CD4-positive, alpha-beta memory T cell (primary cell): ENCODE measurements around the gene DEAF1. TPM values are rescaled to one million over a fixed set of nuclear protein-coding genes. Genes with fewer than 3 reads are reported as not detected.
A peak's percentile ranks its signal among the peaks of the same experiment; 100 is the strongest.
"Not testable (repeated sequence)": the region's sequence is repeated elsewhere in the genome, so short reads cannot be mapped to it uniquely, and the experiment has no call there.

ENCODE experiments used
- CTCF ChIA-PET: fragments of 350-600 bp; sonication (Branson Sonifier 250); formaldehyde crosslinking; loops from one replicate; lab custom pipeline; 2021; ENCODE audit warnings: inconsistent platforms; ENCODE audit not compliant: partially characterized antibody; lab: Charles Lee
- POLR2A ChIA-PET: fragments of 350-600 bp; sonication (Branson Sonifier 250); formaldehyde crosslinking; loops from one replicate; lab custom pipeline; 2021; ENCODE audit not compliant: partially characterized antibody; lab: Charles Lee
- DNase-seq, 5 donors: peaks; one replicate each; pipeline versions ENCODE4 v3.0.0 to v3.0.0-alpha.2; 2020 to 2022; ENCODE audit warnings: mixed read lengths in 1 of 5
- H3K27ac ChIP-seq: one replicate; pipeline ENCODE4 v1.7.0; 2013; ENCODE audit warnings: low read depth, low read length
- H3K27me3 ChIP-seq: 2 replicates; pipeline ENCODE4 v1.7.0; 2013; ENCODE audit warnings: mild to moderate bottlenecking, low read length, moderate library complexity; ENCODE audit not compliant: insufficient read depth
- H3K36me3 ChIP-seq: 2 replicates; pipeline ENCODE4 v1.7.0; 2013; ENCODE audit warnings: mild to moderate bottlenecking, low read length, moderate library complexity; ENCODE audit not compliant: insufficient read depth
- H3K4me1 ChIP-seq: 2 replicates; pipeline ENCODE4 v1.7.0; 2013; ENCODE audit warnings: mild to moderate bottlenecking, low read length, moderate library complexity; ENCODE audit not compliant: insufficient read depth
- H3K4me3 ChIP-seq, 2 donors: one replicate each; pipeline ENCODE4 v1.7.0; 2013; ENCODE audit warnings: low read length in 2 of 2, mild to moderate bottlenecking in 1 of 2
- H3K9me3 ChIP-seq, 2 donors: one replicate each; pipeline ENCODE4 v1.7.0; 2013; ENCODE audit warnings: low read length in 2 of 2, control low read depth in 1 of 2; ENCODE audit not compliant: control insufficient read depth in 1 of 2
- H3K27ac Mint-ChIP-seq, 7 donors: one replicate each; pipeline ENCODE4 v1.8.0; 2020 to 2021; ENCODE audit warnings: mixed read lengths in 7 of 7, mild to moderate bottlenecking in 6 of 7, inconsistent platforms in 3 of 7, moderate library complexity in 3 of 7
- H3K27me3 Mint-ChIP-seq, 2 donors: one replicate each; pipeline ENCODE4 v1.8.0; 2020 to 2021; ENCODE audit warnings: mixed read lengths in 2 of 2
- H3K36me3 Mint-ChIP-seq, 2 donors: one replicate each; pipeline ENCODE4 v1.8.0; 2020 to 2021; ENCODE audit warnings: mixed read lengths in 2 of 2, inconsistent platforms in 1 of 2, mild to moderate bottlenecking in 1 of 2
- H3K4me1 Mint-ChIP-seq, 4 donors: one replicate each; pipeline ENCODE4 v1.8.0; 2020 to 2021; ENCODE audit warnings: mixed read lengths in 4 of 4, mild to moderate bottlenecking in 1 of 4
- H3K4me3 Mint-ChIP-seq, 8 donors: one replicate each; pipeline ENCODE4 v1.8.0; 2020 to 2021; ENCODE audit warnings: mixed read lengths in 8 of 8, mild to moderate bottlenecking in 7 of 8, moderate library complexity in 6 of 8, inconsistent platforms in 3 of 8
- H3K9me3 Mint-ChIP-seq, 8 donors: one replicate each; pipeline ENCODE4 v1.8.0; 2020 to 2021; ENCODE audit warnings: mixed read lengths in 8 of 8, mild to moderate bottlenecking in 5 of 8, inconsistent platforms in 3 of 8, moderate library complexity in 1 of 8
- intact Hi-C: fragments of 100-400 bp; cut with micrococcal nuclease; formaldehyde crosslinking; loops from one replicate; pipeline ENCODE4 v1.15.1; 2023
- polyA plus RNA-seq, 2 donors: library from polyadenylated mRNA; unstranded; fragments of 300-500 nt; fragmentation: Illumina TruSeq; gene quantifications; one replicate each; pipeline ENCODE4 v1.2.3, GENCODE V29; 2021
- total RNA-seq, 2 experiments: library from RNA; stranded (reverse); gene quantifications; one replicate each; pipeline ENCODE4 v1.2.3, GENCODE V29; 2021

The DEAF1 gene
- total RNA-seq (10 to 100 TPM; 41.3 to 44.3 TPM), polyA plus RNA-seq (10 to 100 TPM; 34.5 to 50.8 TPM)

- H3K4me3 Mint-ChIP-seq: peak within 1 kb of the TSS; percentile 87 to 90 (median 88)
- intact Hi-C loops: loop anchor here (1.0 to 5.0 kb wide), 6 partner anchors 79 to 693 kb away; partner anchors contain the start of genes BRSK2, IRF7, LRRC56 and RNH1
- H3K4me1 Mint-ChIP-seq: peaks cover 33 to 59% (median 48%) of the 10 kb centered on the region in 4 donors
- Histone ChIP-seq H3K4me1 (peaks cover 61% of the 10 kb centered on the region), H3K36me3 (peaks cover 2% of the 10 kb centered on the region), H3K27me3 (no peaks in the 10 kb centered on the region), H3K4me3 (peak within 1 kb of the TSS; percentile 69 to 82), H3K9me3 (no peaks in the 10 kb centered on the region), H3K27ac (peak within 1 kb of the TSS; percentile 98)
- POLR2A ChIA-PET: interaction anchor here (0.7 to 6.6 kb wide), 20 partner anchors 11 to 487 kb away, joined by 3 to 109 read pairs (median 5); partner anchors contain the start of genes ANO9, BET1L, EPS8L2 and IRF7
- H3K9me3 Mint-ChIP-seq: no peaks in the 10 kb centered on the region
- CTCF ChIA-PET: interaction anchor here (1.0 to 5.4 kb wide), 7 partner anchors 14 to 140 kb away, joined by 3 to 50 read pairs (median 5); partner anchors contain the start of gene LMNTD2
- peaks cover 0 to 12% of the 10 kb centered on the region in 2 donors for H3K36me3 Mint-ChIP-seq
- H3K27ac Mint-ChIP-seq: peak within 1 kb of the TSS; percentile 91 to 99 (median 95)
- DNase-seq: peak; percentile 98 to 100 (median 100)
- no peaks in the 10 kb centered on the region for H3K27me3 Mint-ChIP-seq
Observed at GRCh38 chr11:694563-695287, at the start of gene DEAF1. Gene DEAF1 (minus strand): TSS chr11:695222. CDS start chr11:695047, 175 bp downstream.

GRCh38 chr11:742571-743201, 47.7 kb upstream of the DEAF1 start:
- H3K27ac Mint-ChIP-seq: no peak overlapping the region
- POLR2A ChIA-PET: interaction anchor here (0.6 kb wide), 2 partner anchors 17 to 292 kb away, joined by 3 read pairs; no protein-coding TSS in a partner anchor
- CTCF ChIA-PET: interaction anchor here (1.3 to 1.6 kb wide), 2 partner anchors 14 to 188 kb away, joined by 3 to 4 read pairs; no protein-coding TSS in a partner anchor

GRCh38 chr11:742156-742546, 47.1 kb upstream of the DEAF1 start:
- no peak for DNase-seq
- Mint-ChIP-seq H3K27me3 (no peaks in the 10 kb centered on the region), H3K36me3 (no peaks in the 10 kb centered on the region), H3K9me3 (no peaks in the 10 kb centered on the region), H3K27ac (no peak overlapping the region), H3K4me1 (peaks cover 15 to 16% (median 15%) of the 10 kb centered on the region in 4 donors), H3K4me3 (no peak overlapping the region)
- no peak overlapping the region for H3K4me3 ChIP-seq
- no peaks in the 10 kb centered on the region for H3K27me3 ChIP-seq
- peaks cover 18% of the 10 kb centered on the region for H3K4me1 ChIP-seq
- intact Hi-C loops: no loop called here
- ChIA-PET POLR2A (interaction anchor here (0.6 kb wide), 1 partner anchor 292 kb away, joined by 3 read pairs; no protein-coding TSS in a partner anchor), CTCF (interaction anchor here (1.3 to 1.6 kb wide), 3 partner anchors 14 to 188 kb away, joined by 3 to 4 read pairs (median 4); no protein-coding TSS in a partner anchor)
- no peaks in the 10 kb centered on the region for H3K9me3 ChIP-seq
- H3K36me3 ChIP-seq: no peaks in the 10 kb centered on the region
- no peak overlapping the region for H3K27ac ChIP-seq

More at GRCh38 chr11:742571-743201, 47.7 kb upstream of the DEAF1 start:
- Histone ChIP-seq H3K9me3 (no peaks in the 10 kb centered on the region), H3K27ac (no peak overlapping the region), H3K27me3 (no peaks in the 10 kb centered on the region), H3K4me3 (no peak overlapping the region), H3K4me1 (peaks cover 13% of the 10 kb centered on the region), H3K36me3 (no peaks in the 10 kb centered on the region)
- intact Hi-C loops: no loop called here
- H3K4me1 Mint-ChIP-seq: peaks cover 10 to 11% (median 10%) of the 10 kb centered on the region in 4 donors
- H3K36me3 Mint-ChIP-seq: no peaks in the 10 kb centered on the region
- H3K4me3 Mint-ChIP-seq: no peak overlapping the region
- no peak for DNase-seq
- no peaks in the 10 kb centered on the region for H3K27me3 Mint-ChIP-seq
- no peaks in the 10 kb centered on the region for H3K9me3 Mint-ChIP-seq

GRCh38 chr11:737899-738298, 42.9 kb upstream of the DEAF1 start:
- ChIA-PET CTCF (interaction anchor here (1.1 to 1.4 kb wide), 2 partner anchors 11 to 12 kb away, joined by 3 to 5 read pairs; no protein-coding TSS in a partner anchor), POLR2A (interaction anchor here (0.9 to 1.5 kb wide), 6 partner anchors 9 to 123 kb away, joined by 3 to 13 read pairs (median 4); partner anchors contain the start of genes DEAF1, TALDO1 and TMEM80)
- H3K36me3 Mint-ChIP-seq, H3K9me3 Mint-ChIP-seq, H3K36me3 ChIP-seq, H3K27ac ChIP-seq, H3K27me3 ChIP-seq, DNase-seq, H3K9me3 ChIP-seq, H3K4me3 ChIP-seq, H3K27me3 Mint-ChIP-seq, intact Hi-C loops: not testable (repeated sequence)
- Mint-ChIP-seq H3K4me1 (peaks cover 11 to 17% (median 15%) of the 10 kb centered on the region in 4 donors), H3K27ac (peak overlapping the region in 3 of 7 donors; percentile 70 to 85 (median 77)), H3K4me3 (peak overlapping the region in 7 of 8 donors; percentile 32 to 82 (median 76))
- peaks cover 13% of the 10 kb centered on the region for H3K4me1 ChIP-seq

GRCh38 chr11:737366-737765, 42.3 kb upstream of the DEAF1 start:
- no peaks in the 10 kb centered on the region for H3K9me3 ChIP-seq
- Mint-ChIP-seq H3K4me1 (peaks cover 11 to 17% (median 15%) of the 10 kb centered on the region in 4 donors), H3K36me3 (no peaks in the 10 kb centered on the region), H3K27ac (peak overlapping the region in 2 of 7 donors; percentile 70 to 77), H3K9me3 (no peaks in the 10 kb centered on the region), H3K27me3 (no peaks in the 10 kb centered on the region), H3K4me3 (peak overlapping the region in 7 of 8 donors; percentile 32 to 82 (median 76))
- H3K36me3 ChIP-seq: no peaks in the 10 kb centered on the region
- ChIA-PET CTCF (interaction anchor here (1.4 kb wide), 1 partner anchor 11 kb away, joined by 5 read pairs; no protein-coding TSS in a partner anchor), POLR2A (interaction anchor here (0.9 to 1.5 kb wide), 6 partner anchors 10 to 123 kb away, joined by 3 to 13 read pairs (median 4); partner anchors contain the start of genes DEAF1, TALDO1 and TMEM80)
- H3K4me3 ChIP-seq: no peak overlapping the region
- DNase-seq: peak in 1 of 5 donors; percentile 13
- intact Hi-C loops: no loop called here
- H3K27me3 ChIP-seq: no peaks in the 10 kb centered on the region
- H3K27ac ChIP-seq: no peak overlapping the region
- H3K4me1 ChIP-seq: peaks cover 13% of the 10 kb centered on the region

GRCh38 chr11:734541-734940, 39.5 kb upstream of the DEAF1 start:
- H3K9me3 Mint-ChIP-seq, H3K27me3 ChIP-seq, H3K9me3 ChIP-seq, H3K36me3 ChIP-seq, H3K27ac ChIP-seq, DNase-seq, H3K4me3 ChIP-seq, H3K36me3 Mint-ChIP-seq, intact Hi-C loops, H3K27ac Mint-ChIP-seq, POLR2A ChIA-PET, H3K27me3 Mint-ChIP-seq, H3K4me3 Mint-ChIP-seq: not testable (repeated sequence)
- peaks cover 13% of the 10 kb centered on the region for H3K4me1 ChIP-seq
- CTCF ChIA-PET: interaction anchor here (1.0 kb wide), 1 partner anchor 12 kb away, joined by 3 read pairs; no protein-coding TSS in a partner anchor
- H3K4me1 Mint-ChIP-seq: peaks cover 11 to 17% (median 15%) of the 10 kb centered on the region in 4 donors
